GM19238 (cell line): ENCODE results near the gene SNRNP40.

ENCODE experiments used
- DNase-seq: peaks from one replicate; pipeline ENCODE4 v3.0.0; 2011; ENCODE audit warnings: low spot score; ENCODE audit not compliant: insufficient read length

Gene SNRNP40

GRCh38 chr1:31232689-31233088 is 63.9 kb downstream of the SNRNP40 start:
- DNase-seq = no peak

GRCh38 chr1:31231802-31232201 is 64.8 kb downstream of the SNRNP40 start:
- DNase-seq = no peak

GRCh38 chr1:31230378-31230777 is 66.2 kb downstream of the SNRNP40 start:
- no peak for DNase-seq

- DNase-seq = no peak
These were observed 67.6 kb downstream of the SNRNP40 start for GRCh38 chr1:31228986-31229385.

GRCh38 chr1:31227891-31228568 is 68.6 kb downstream of the SNRNP40 start:
- no peak for DNase-seq

GRCh38 chr1:31224068-31224467 is 72.5 kb downstream of the SNRNP40 start:
- DNase-seq = no peak

GRCh38 chr1:31222176-31222575 is 74.4 kb downstream of the SNRNP40 start:
- DNase-seq = no peak

- no peak for DNase-seq
These were observed 75.5 kb downstream of the SNRNP40 start for GRCh38 chr1:31221072-31221471.

GRCh38 chr1:31219489-31219888 is 77.1 kb downstream of the SNRNP40 start:
- DNase-seq = no peak

- DNase-seq = no peak
These were observed 77.9 kb downstream of the SNRNP40 start for GRCh38 chr1:31218705-31219104.

- DNase-seq = no peak
These were observed 80.6 kb downstream of the SNRNP40 start for GRCh38 chr1:31216016-31216415.

- no peak for DNase-seq
These were observed 81.5 kb downstream of the SNRNP40 start for GRCh38 chr1:31215065-31215570.

GRCh38 chr1:31214316-31215064 is 82.1 kb downstream of the SNRNP40 start:
- DNase-seq = no peak
